ENCODE measurements around the gene AK1. TPM values are rescaled to one million over a fixed set of nuclear protein-coding genes. Genes with fewer than 3 reads are reported as not detected.

AK1 gene
- total and polyA plus RNA-seq, 2 experiments from 2014 or later, result 16.2 to 35.5 TPM

DNA sequence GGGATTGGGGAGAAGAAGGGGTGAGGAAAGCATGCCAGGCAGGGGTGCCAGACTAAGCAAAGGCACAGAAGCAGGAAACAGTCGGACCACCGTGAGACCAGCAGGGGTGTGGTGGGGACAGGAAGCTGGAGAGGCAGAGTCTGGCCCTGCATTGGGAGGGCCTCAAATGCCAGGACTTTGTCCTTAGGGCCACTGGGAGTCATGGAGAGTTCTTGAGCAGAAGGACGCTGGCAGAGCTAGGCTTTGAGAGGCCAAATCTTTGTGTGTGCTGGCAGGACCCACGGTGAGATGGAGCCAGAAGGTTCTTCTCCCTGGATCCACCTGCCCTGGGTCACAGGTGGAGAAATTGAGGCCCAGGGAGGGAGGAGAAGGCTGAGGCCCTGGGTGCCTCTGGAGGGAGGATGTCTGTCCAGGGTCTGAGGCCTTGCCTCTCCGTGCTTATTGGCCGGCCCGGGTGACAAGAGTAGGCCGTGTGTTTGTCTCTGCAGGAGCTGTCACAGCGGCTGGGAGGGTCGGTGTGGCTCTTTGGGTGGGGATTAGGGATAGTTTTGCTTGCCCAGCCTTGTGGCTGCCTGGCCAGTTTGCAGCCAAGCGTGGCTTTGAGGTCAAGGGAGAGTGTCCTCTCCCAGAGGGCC is 21.3 kb downstream of the AK1 start:
- H3K4me3 ChIP-seq, result no peak overlapping the region
- H3K4me2 ChIP-seq, result no peak overlapping the region
- H3K4me3 Mint-ChIP-seq, result no peak overlapping the region
- no peaks in the 10 kb centered on the region for H3K36me3 ChIP-seq (ENCODE audit: insufficient read depth)
- H3K9me3 Mint-ChIP-seq, result no peaks in the 10 kb centered on the region
- H3K4me1 Mint-ChIP-seq, result peaks cover 7% of the 10 kb centered on the region
- no peaks in the 10 kb centered on the region for H3K36me3 Mint-ChIP-seq (ENCODE audit: low read depth)
- DNase-seq (ENCODE audit: low spot score) (no peak), ATAC-seq (no peak)
- H4K20me1 ChIP-seq (replicated peaks; ENCODE audit: insufficient read depth), result no peaks in the 10 kb centered on the region
- no peaks in the 10 kb centered on the region for H3K79me2 ChIP-seq (replicated peaks; ENCODE audit: insufficient read depth)
- no peak overlapping the region for H3K27ac ChIP-seq (ENCODE audit: low read depth)
- no peaks in the 10 kb centered on the region for H3F3A ChIP-seq (replicated peaks; ENCODE audit: low read depth)
- no peak overlapping the region for H2AFZ ChIP-seq
- no peaks in the 10 kb centered on the region for H3K27me3 ChIP-seq (ENCODE audit: insufficient read depth)
- H3K9me2 ChIP-seq (ENCODE audit: insufficient read depth), result no peaks in the 10 kb centered on the region
- TF ChIP-seq STAT1 (IDR thresholded peaks at IDR 0.05; ENCODE audit: unreplicated experiment) (no peak), POLR2AphosphoS5 (IDR thresholded peaks at IDR 0.05; ENCODE audit: low read depth) (no peak), NANOG (IDR thresholded peaks at IDR 0.05; ENCODE audit: borderline replicate concordance) (no peak), ZNF331 (CRISPR knock-in tag; IDR thresholded peaks at IDR 0.05; ENCODE audit: low read depth) (no peak), ETS1 (IDR thresholded peaks at IDR 0.05) (no peak), EZH2 (IDR thresholded peaks at IDR 0.05; ENCODE audit: low read depth, unreplicated experiment) (no peak), ZNF462 (CRISPR knock-in tag; IDR thresholded peaks at IDR 0.05) (no peak), CTCF (conservative IDR thresholded peaks at IDR 0.05; ENCODE audit: low read depth in 2 of 2) (no peak), REST (IDR thresholded peaks at IDR 0.05; ENCODE audit: unreplicated experiment) (no peak), EZH2phosphoT487 (IDR thresholded peaks at IDR 0.05; ENCODE audit: unreplicated experiment) (no peak)
- H3K27ac Mint-ChIP-seq, result no peak overlapping the region
- peaks cover 8% of the 10 kb centered on the region for H3K27me3 Mint-ChIP-seq (ENCODE audit: insufficient read depth, low read depth, poor library complexity)
- peaks cover 4% of the 10 kb centered on the region; the same call in 1 of the 2 replicates for H3K4me1 ChIP-seq (ENCODE audit: insufficient read depth)

Data from GM23338 (cell line).